ENCODE data around the gene TNNI2. TPM values are rescaled to one million over a fixed set of nuclear protein-coding genes. Genes with fewer than 3 reads are reported as not detected.

Gene TNNI2
- total and polyA plus RNA-seq, 11 donors: 0.22 to 3.3 (median 0.72) TPM; not detected in 8

GRCh38 chr11:1879342-1879940, 40.7 kb downstream of the TNNI2 start:
- no peak for ATAC-seq

GRCh38 chr11:1879941-1880720, 41.4 kb downstream of the TNNI2 start:
- Histone ChIP-seq H3K27me3 (no peaks in the 10 kb centered on the region), H3K36me3 (peaks cover 0 to 26% (median 7%) of the 10 kb centered on the region in 9 donors), H3K27ac (peak overlapping the region; percentile 85 to 99 (median 96)), H3K9me3 (no peaks in the 10 kb centered on the region), H3K4me1 (peaks cover 32 to 79% (median 67%) of the 10 kb centered on the region in 12 donors), H3K4me3 (no peak overlapping the region)
- TF ChIP-seq POLR2A (IDR thresholded peaks at IDR 0.05) (no peak), CTCF (IDR thresholded peaks at IDR 0.05) (no peak)
- ATAC-seq (peak; percentile 45 to 77 (median 70)), DNase-seq (peak; percentile 85 to 91 (median 89))
- intact Hi-C loops (cut with DNase I): loop anchor here (5.0 to 10.0 kb wide), 6 partner anchors 37 to 272 kb away; partner anchors contain the start of genes TNNT3 (in 6 of the 10) and TNNI2 (in 1 of the 10)
- 49 to 76% (median 66%) methylated on average over 26 to 32 of the region's 32 CpGs for WGBS, 4 donors

More at GRCh38 chr11:1879342-1879940, 40.7 kb downstream of the TNNI2 start:
- H3K4me1 ChIP-seq: peaks cover 32 to 83% (median 70%) of the 10 kb centered on the region in 12 donors
- TF ChIP-seq POLR2A (IDR thresholded peaks at IDR 0.05) (no peak), CTCF (IDR thresholded peaks at IDR 0.05) (no peak)
- no peaks in the 10 kb centered on the region for H3K27me3 ChIP-seq
- DNase-seq: peak in 4 of 5 donors; percentile 7 to 46 (median 32)
- intact Hi-C loops (cut with DNase I): no loop called here
- peak overlapping the region; percentile 85 to 99 (median 96) for H3K27ac ChIP-seq
- no peak overlapping the region for H3K4me3 ChIP-seq
- no peaks in the 10 kb centered on the region for H3K9me3 ChIP-seq
- 83 to 92% (median 89%) methylated on average over 8 to 13 of the region's 13 CpGs for WGBS, 4 donors
- H3K36me3 ChIP-seq: peaks cover 0 to 19% (median under 1%) of the 10 kb centered on the region in 9 donors

GRCh38 chr11:1880746-1881441, 42.1 kb downstream of the TNNI2 start:
- H3K4me3 ChIP-seq: no peak overlapping the region
- H3K4me1 ChIP-seq: peaks cover 29 to 71% (median 60%) of the 10 kb centered on the region in 12 donors
- DNase-seq (peak in 2 of 5 donors; percentile 18 to 36), ATAC-seq (peak in 2 of 4 donors; percentile 1 to 5)
- H3K27me3 ChIP-seq: no peaks in the 10 kb centered on the region
- intact Hi-C loops (cut with DNase I): loop anchor here (5.0 to 10.0 kb wide), 6 partner anchors 36 to 271 kb away; partner anchors contain the start of genes TNNT3 (in 6 of the 10) and TNNI2 (in 1 of the 10)
- peaks cover 0 to 33% (median 15%) of the 10 kb centered on the region in 9 donors for H3K36me3 ChIP-seq
- no peak for TF ChIP-seq CTCF (IDR thresholded peaks at IDR 0.05)
- TF ChIP-seq POLR2A (IDR thresholded peaks at IDR 0.05): no peak
- 45 to 72% (median 67%) methylated on average over 4 to 9 of the region's 9 CpGs for WGBS, 4 donors
- no peaks in the 10 kb centered on the region for H3K9me3 ChIP-seq
- peak overlapping the region; percentile 85 to 99 (median 96) for H3K27ac ChIP-seq

Data from heart left ventricle (tissue), 16 donors.